ENCODE results near the gene UFD1.

The UFD1 gene

GRCh38 chr22:19514831-19515565 lies 36.0 kb upstream of the UFD1 start:
- Histone ChIP-seq H3K27me3 (ENCODE audit: insufficient read depth, insufficient read length) (no peaks in the 10 kb centered on the region), H3K9ac (ENCODE audit: insufficient read length, low read depth) (no peak overlapping the region), H3K9me3 (ENCODE audit: insufficient read depth, low read length) (no peaks in the 10 kb centered on the region), H3K4me3 (ENCODE audit: insufficient read length, low read depth) (no peak overlapping the region), H3K36me3 (ENCODE audit: insufficient read depth, insufficient read length, low read length) (peaks cover 73% of the 10 kb centered on the region), H3K4me1 (ENCODE audit: insufficient read depth, insufficient read length) (no peaks in the 10 kb centered on the region)
- DNase-seq (ENCODE audit: low read depth, low spot score), result no peak
- no peak for TF ChIP-seq YY1 (IDR thresholded peaks at IDR 0.05; ENCODE audit: insufficient read depth, insufficient read length)
- TF ChIP-seq SUZ12 (IDR thresholded peaks at IDR 0.05; ENCODE audit: extremely low read depth, insufficient read depth, insufficient read length), result no peak
- TF ChIP-seq ZNF274 (IDR thresholded peaks at IDR 0.05; ENCODE audit: low read depth, low read length), result no peak

GRCh38 chr22:19513823-19514222 lies 34.8 kb upstream of the UFD1 start:
- H3K27me3 ChIP-seq (ENCODE audit: insufficient read depth, insufficient read length), result no peaks in the 10 kb centered on the region
- H3K9ac ChIP-seq (ENCODE audit: insufficient read length, low read depth), result no peak overlapping the region
- peaks cover 71% of the 10 kb centered on the region for H3K36me3 ChIP-seq (ENCODE audit: insufficient read depth, insufficient read length, low read length)
- no peak for DNase-seq (ENCODE audit: low read depth, low spot score)
- H3K9me3 ChIP-seq (ENCODE audit: insufficient read depth, low read length), result no peaks in the 10 kb centered on the region
- TF ChIP-seq SUZ12 (IDR thresholded peaks at IDR 0.05; ENCODE audit: extremely low read depth, insufficient read depth, insufficient read length), result no peak
- no peak for TF ChIP-seq ZNF274 (IDR thresholded peaks at IDR 0.05; ENCODE audit: low read depth, low read length)
- no peak for TF ChIP-seq YY1 (IDR thresholded peaks at IDR 0.05; ENCODE audit: insufficient read depth, insufficient read length)
- H3K4me1 ChIP-seq (ENCODE audit: insufficient read depth, insufficient read length), result no peaks in the 10 kb centered on the region
- no peak overlapping the region for H3K4me3 ChIP-seq (ENCODE audit: insufficient read length, low read depth)

GRCh38 chr22:19510919-19511341 lies 31.9 kb upstream of the UFD1 start:
- H3K9me3 ChIP-seq (ENCODE audit: insufficient read depth, low read length), result no peaks in the 10 kb centered on the region
- DNase-seq (ENCODE audit: low read depth, low spot score), result no peak
- no peaks in the 10 kb centered on the region for H3K4me1 ChIP-seq (ENCODE audit: insufficient read depth, insufficient read length)
- no peaks in the 10 kb centered on the region for H3K27me3 ChIP-seq (ENCODE audit: insufficient read depth, insufficient read length)
- peaks cover 66% of the 10 kb centered on the region for H3K36me3 ChIP-seq (ENCODE audit: insufficient read depth, insufficient read length, low read length)
- TF ChIP-seq SUZ12 (IDR thresholded peaks at IDR 0.05; ENCODE audit: extremely low read depth, insufficient read depth, insufficient read length) (no peak), YY1 (IDR thresholded peaks at IDR 0.05; ENCODE audit: insufficient read depth, insufficient read length) (no peak), ZNF274 (IDR thresholded peaks at IDR 0.05; ENCODE audit: low read depth, low read length) (no peak)
- no peak overlapping the region for H3K9ac ChIP-seq (ENCODE audit: insufficient read length, low read depth)
- H3K4me3 ChIP-seq (ENCODE audit: insufficient read length, low read depth), result no peak overlapping the region

- Histone ChIP-seq H3K27me3 (ENCODE audit: insufficient read depth, insufficient read length) (no peaks in the 10 kb centered on the region), H3K9me3 (ENCODE audit: insufficient read depth, low read length) (no peaks in the 10 kb centered on the region), H3K4me3 (ENCODE audit: insufficient read length, low read depth) (no peak overlapping the region), H3K36me3 (ENCODE audit: insufficient read depth, insufficient read length, low read length) (peaks cover 66% of the 10 kb centered on the region), H3K4me1 (ENCODE audit: insufficient read depth, insufficient read length) (no peaks in the 10 kb centered on the region), H3K9ac (ENCODE audit: insufficient read length, low read depth) (no peak overlapping the region)
- TF ChIP-seq ZNF274 (IDR thresholded peaks at IDR 0.05; ENCODE audit: low read depth, low read length), result no peak
- DNase-seq (ENCODE audit: low read depth, low spot score), result no peak
These were observed 30.9 kb upstream of the UFD1 start for GRCh38 chr22:19509923-19510322.

- TF ChIP-seq SUZ12 (IDR thresholded peaks at IDR 0.05; ENCODE audit: extremely low read depth, insufficient read depth, insufficient read length) (no peak), ZNF274 (IDR thresholded peaks at IDR 0.05; ENCODE audit: low read depth, low read length) (no peak), YY1 (IDR thresholded peaks at IDR 0.05; ENCODE audit: insufficient read depth, insufficient read length) (no peak)
- no peak for DNase-seq (ENCODE audit: low read depth, low spot score)
- Histone ChIP-seq H3K36me3 (ENCODE audit: insufficient read depth, insufficient read length, low read length) (peaks cover 61% of the 10 kb centered on the region), H3K4me3 (ENCODE audit: insufficient read length, low read depth) (no peak overlapping the region), H3K9me3 (ENCODE audit: insufficient read depth, low read length) (no peaks in the 10 kb centered on the region), H3K9ac (ENCODE audit: insufficient read length, low read depth) (no peak overlapping the region), H3K4me1 (ENCODE audit: insufficient read depth, insufficient read length) (no peaks in the 10 kb centered on the region), H3K27me3 (ENCODE audit: insufficient read depth, insufficient read length) (no peaks in the 10 kb centered on the region)
These were observed 30.2 kb upstream of the UFD1 start for GRCh38 chr22:19509191-19509590.

- Histone ChIP-seq H3K4me1 (ENCODE audit: insufficient read depth, insufficient read length) (no peaks in the 10 kb centered on the region), H3K4me3 (ENCODE audit: insufficient read length, low read depth) (no peak overlapping the region), H3K9ac (ENCODE audit: insufficient read length, low read depth) (no peak overlapping the region), H3K9me3 (ENCODE audit: insufficient read depth, low read length) (no peaks in the 10 kb centered on the region), H3K36me3 (ENCODE audit: insufficient read depth, insufficient read length, low read length) (peaks cover 58% of the 10 kb centered on the region), H3K27me3 (ENCODE audit: insufficient read depth, insufficient read length) (no peaks in the 10 kb centered on the region)
- no peak for TF ChIP-seq SUZ12 (IDR thresholded peaks at IDR 0.05; ENCODE audit: extremely low read depth, insufficient read depth, insufficient read length)
- no peak for TF ChIP-seq ZNF274 (IDR thresholded peaks at IDR 0.05; ENCODE audit: low read depth, low read length)
- no peak for TF ChIP-seq YY1 (IDR thresholded peaks at IDR 0.05; ENCODE audit: insufficient read depth, insufficient read length)
- no peak for DNase-seq (ENCODE audit: low read depth, low spot score)
These were observed 29.2 kb upstream of the UFD1 start for GRCh38 chr22:19508024-19508776.

GRCh38 chr22:19507534-19507861 lies 28.5 kb upstream of the UFD1 start:
- DNase-seq (ENCODE audit: low read depth, low spot score), result no peak

More at GRCh38 chr22:19507534-19507861, 28.5 kb upstream of the UFD1 start:
- Histone ChIP-seq H3K4me3 (ENCODE audit: insufficient read length, low read depth) (no peak overlapping the region), H3K27me3 (ENCODE audit: insufficient read depth, insufficient read length) (no peaks in the 10 kb centered on the region), H3K4me1 (ENCODE audit: insufficient read depth, insufficient read length) (no peaks in the 10 kb centered on the region), H3K9ac (ENCODE audit: insufficient read length, low read depth) (no peak overlapping the region), H3K9me3 (ENCODE audit: insufficient read depth, low read length) (no peaks in the 10 kb centered on the region), H3K36me3 (ENCODE audit: insufficient read depth, insufficient read length, low read length) (peaks cover 57% of the 10 kb centered on the region)
- TF ChIP-seq YY1 (IDR thresholded peaks at IDR 0.05; ENCODE audit: insufficient read depth, insufficient read length) (no peak), SUZ12 (IDR thresholded peaks at IDR 0.05; ENCODE audit: extremely low read depth, insufficient read depth, insufficient read length) (no peak), ZNF274 (IDR thresholded peaks at IDR 0.05; ENCODE audit: low read depth, low read length) (no peak)
